GM08714 (cell line): ENCODE measurements around the gene TNFRSF1A.

Experiments used
- H3K4me3 ChIP-seq: fragments of 200-500 bp; sonication (Bioruptor generic); 2 replicates; pipeline ENCODE4 v1.5.1; 2014; ENCODE audit warnings: mild to moderate bottlenecking, low read length, inconsistent platforms
- ZNF274 ChIP-seq: IDR thresholded peaks from 2 replicates; pipeline ENCODE4 v1.6.1; 2012; ENCODE audit warnings: mild to moderate bottlenecking, low read depth, low read length

Gene TNFRSF1A

DNA sequence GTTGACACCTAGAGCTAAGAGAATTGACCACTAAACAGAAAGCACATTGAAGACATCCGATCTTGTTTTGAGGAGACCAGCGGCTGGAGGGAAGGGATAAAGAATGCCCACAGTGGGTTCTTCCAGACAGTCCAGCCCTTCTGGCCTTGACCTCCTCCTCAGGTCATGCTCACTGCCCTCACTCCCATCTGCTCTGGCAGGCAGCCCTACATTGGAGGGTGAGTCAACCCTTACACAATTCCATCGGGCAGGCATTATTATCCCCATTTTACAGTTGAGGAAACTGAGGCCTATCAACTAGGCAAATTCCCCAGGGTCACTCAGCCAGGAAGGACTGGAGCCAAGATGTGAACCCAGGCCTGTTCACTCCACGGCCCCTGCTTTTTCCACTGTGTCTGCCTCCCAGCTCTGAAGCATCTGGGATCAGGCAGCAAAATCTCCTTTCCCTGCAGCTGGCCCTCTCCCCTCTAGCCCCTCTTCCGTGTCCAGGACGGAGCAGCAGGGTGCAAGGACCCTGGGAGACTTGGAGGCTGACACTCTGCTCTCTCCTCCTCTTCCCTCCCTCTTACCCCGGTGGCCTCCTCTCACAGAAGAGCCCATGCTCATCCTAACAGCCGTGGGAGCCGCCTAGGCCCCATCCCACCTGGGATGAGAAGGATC, 28.2 kb upstream of the TNFRSF1A start:
- H3K4me3 ChIP-seq: no peak overlapping the region
- no peak for TF ChIP-seq ZNF274

DNA sequence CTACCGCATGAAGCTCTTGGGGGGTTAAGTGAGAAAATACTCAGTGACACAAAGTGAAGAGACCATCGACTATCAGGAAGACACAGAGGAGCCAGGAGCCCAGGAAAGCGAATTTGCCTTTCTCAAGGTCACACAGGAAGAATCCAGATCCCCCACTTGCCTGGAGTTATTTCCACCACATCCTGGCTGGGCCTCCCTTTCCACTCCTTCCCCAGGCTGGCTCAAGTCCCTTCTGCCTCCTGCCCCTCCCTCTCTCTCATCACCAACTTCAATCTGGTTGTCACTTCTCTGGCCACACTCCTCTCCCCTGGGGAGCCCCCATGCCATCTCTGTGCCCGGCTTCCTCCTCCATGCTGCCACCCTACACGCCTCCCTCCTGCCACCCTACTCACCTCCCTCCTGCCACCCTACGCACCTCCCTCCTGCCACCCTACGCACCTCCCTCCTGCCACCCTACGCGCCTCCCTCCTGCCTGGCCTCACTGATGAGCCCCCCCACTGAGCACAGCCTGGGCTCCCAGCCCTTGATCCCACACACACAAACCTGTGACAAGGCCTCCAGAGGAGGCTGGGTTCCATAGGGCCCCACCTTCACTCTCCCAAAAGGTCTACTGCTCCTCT, 27.1 kb upstream of the TNFRSF1A start:
- no peak for TF ChIP-seq ZNF274
- H3K4me3 ChIP-seq: no peak overlapping the region

DNA sequence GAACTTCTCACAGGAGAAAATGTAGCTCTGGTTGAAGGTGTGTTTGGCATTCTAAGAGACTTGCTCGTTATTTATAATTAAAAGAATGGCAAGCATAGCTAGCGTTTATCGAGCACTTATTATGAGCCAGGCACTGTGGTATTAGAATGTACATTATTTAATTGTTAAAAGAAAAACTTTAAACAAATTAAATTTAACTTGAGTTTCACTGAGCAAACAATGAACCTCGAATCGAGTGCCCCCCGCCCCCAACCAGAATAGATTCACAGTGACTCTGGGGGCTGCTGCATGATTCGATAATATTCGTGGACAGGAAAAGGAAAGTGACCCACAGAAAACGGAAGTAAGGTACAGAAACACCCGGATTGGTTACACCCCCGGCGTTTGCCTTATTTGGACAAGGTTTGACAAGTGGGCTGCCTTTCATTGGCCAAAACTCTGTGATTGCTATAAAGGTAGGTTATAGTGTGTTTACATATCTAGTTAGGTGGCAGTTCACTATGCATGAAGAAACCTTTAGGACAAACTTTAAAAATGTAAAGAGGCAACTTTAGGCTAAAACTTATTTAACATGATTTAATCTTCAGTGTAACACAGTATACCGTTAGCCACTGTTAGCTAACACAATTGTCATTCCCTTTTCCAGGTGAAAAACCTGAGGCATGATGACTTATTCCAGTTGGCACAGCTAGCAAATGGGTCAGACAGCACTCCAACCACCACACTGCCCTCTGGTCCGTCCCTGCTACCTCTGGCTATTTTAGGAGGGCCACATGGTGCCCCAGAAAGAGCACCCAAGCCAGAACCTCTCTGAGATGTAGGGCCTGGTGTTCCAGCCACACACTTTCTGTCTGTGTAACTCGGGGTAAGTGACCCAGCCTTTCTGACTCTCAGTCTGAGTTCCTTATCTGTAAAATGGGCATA, 26.4 kb upstream of the TNFRSF1A start:
- no peak overlapping the region for H3K4me3 ChIP-seq
- TF ChIP-seq ZNF274: no peak

GRCh38 chr12:6367065-6367968, 25.4 kb upstream of the TNFRSF1A start:
- TF ChIP-seq ZNF274: no peak
- H3K4me3 ChIP-seq: no peak overlapping the region

GRCh38 chr12:6364044-6364374, 22.1 kb upstream of the TNFRSF1A start:
- no peak for TF ChIP-seq ZNF274
- H3K4me3 ChIP-seq: peak overlapping the region; percentile 46; the same call in 1 of the 2 replicates

DNA sequence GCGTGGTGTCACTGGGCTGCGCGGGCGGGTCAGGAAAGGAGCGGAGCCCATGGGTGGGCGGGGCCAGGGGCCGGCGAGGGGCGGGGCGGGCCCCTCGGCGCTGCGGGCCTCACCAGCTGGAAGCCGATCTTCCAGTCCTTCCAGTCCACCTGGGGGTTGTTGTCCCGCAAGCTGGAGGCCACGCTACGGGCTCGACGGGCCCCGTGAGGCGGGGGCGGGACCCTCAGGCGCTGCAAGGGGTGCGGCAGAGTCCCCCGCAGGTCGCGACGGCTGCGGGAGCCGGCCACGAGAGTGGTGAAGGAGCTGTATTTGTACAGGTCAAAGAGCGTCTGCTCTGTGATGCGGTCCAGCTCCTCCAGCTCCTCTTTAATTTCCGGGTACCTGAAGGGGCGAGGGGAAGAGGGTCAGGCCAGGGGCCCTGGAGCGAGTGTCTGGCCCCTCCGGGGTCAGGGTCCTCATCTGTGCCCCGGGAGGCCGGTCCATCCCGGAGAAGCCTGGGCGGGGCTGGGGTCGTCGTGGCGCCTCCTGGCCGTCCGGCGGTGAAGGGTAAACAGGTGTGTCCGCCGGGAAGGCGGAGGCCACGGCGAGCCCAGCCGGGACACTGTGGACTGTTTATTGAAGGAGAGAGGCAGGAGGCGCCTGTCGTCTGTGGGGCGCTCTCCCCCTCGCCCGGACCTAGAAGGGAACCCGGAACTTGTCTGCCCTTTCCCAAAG, 21.6 kb upstream of the TNFRSF1A start:
- H3K4me3 ChIP-seq: peak overlapping the region; percentile 46; the same call in 1 of the 2 replicates
- TF ChIP-seq ZNF274: no peak

- no peak overlapping the region for H3K4me3 ChIP-seq
- TF ChIP-seq ZNF274: no peak
These were observed 21.1 kb upstream of the TNFRSF1A start for GRCh38 chr12:6363010-6363329.

- no peak for TF ChIP-seq ZNF274
- H3K4me3 ChIP-seq: no peak overlapping the region
These were observed 20.5 kb upstream of the TNFRSF1A start for GRCh38 chr12:6362403-6362802.

DNA sequence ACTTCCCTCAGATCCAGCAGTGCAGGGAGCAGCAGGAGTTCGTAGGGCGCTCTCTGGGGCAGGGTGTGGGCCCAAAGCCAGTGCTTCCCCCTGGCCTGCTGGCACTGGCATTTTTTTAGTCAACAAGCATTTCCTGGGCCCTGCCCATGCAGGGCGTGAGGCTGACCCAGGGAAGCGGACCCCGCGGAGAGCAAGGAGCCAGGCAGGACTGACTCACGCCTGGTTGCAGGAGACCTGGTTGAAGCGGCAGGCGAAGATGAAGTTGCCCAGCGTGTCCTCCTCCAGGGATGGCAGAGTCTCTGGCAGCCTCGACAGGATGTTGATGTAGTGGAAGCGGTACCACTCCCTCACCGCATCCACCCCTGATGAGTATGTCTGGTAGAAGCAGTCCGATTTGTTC, 20.0 kb upstream of the TNFRSF1A start:
- no peak overlapping the region for H3K4me3 ChIP-seq
- TF ChIP-seq ZNF274: no peak

DNA sequence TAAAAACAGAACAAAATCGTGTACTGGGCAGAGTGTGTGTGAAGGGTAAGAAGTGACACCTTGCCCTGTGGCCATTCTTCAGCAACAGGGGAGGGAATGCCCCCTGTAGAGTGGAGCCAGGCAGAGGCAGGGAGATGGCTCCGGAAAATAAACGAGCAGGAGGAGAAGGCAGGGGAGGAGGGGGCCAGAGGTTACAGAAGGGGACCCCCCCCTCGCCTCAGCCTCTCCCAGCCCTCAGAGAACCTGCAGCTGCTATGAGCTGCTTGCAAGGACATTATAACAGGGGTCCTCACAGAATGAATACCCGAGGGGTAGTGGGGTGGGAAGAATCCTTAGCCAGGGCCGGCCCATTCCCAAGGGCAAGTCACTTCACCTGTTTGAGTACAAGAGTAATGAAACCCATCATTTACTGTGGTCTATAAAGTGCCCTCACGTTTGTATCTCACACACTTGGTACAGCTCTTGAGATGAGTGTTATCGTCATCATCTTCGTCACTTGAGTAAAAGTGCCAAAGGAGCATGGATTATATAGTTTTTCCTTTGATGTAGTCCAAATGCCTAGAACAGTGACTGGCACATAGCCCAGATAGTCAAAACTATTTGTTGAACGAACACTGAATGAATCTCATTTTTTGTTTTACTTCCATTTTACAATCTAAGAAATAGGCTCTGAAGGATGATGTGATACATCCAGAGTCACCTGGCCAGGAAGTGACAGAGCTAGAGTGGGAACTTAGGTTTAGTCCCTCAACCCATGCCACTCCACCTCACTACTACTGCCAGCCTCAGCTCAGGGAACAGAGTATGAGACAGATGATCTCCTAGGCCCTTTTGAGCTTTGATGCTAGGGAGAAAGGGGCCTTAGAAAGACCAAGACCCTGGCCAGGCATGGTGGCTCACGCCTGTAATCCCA, 19.0 kb upstream of the TNFRSF1A start:
- TF ChIP-seq ZNF274: no peak
- no peak overlapping the region for H3K4me3 ChIP-seq

DNA sequence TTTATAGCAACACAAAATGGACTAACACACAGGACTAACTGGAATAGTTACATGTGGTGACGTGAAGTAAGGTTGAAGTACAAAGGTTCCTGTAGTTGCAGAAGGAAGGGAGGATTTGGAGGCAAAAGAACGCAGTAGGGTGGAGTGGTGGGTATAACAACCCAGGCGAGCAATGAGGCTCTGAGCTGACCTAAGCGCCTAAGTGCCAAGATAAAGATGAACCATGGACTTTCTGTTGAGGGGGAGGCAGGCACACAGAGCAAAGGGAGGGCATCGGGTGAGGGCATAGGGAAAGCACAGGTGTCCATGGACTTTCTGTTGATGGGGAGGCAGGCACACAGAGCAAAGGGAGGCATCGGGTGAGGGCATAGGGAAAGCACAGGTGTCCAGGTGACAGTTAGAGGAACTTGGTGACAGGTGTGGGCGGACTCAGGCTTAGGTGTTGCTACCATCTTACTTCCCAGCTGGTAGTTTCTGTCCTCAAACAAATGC, 18.2 kb upstream of the TNFRSF1A start:
- H3K4me3 ChIP-seq: no peak overlapping the region
- no peak for TF ChIP-seq ZNF274

DNA sequence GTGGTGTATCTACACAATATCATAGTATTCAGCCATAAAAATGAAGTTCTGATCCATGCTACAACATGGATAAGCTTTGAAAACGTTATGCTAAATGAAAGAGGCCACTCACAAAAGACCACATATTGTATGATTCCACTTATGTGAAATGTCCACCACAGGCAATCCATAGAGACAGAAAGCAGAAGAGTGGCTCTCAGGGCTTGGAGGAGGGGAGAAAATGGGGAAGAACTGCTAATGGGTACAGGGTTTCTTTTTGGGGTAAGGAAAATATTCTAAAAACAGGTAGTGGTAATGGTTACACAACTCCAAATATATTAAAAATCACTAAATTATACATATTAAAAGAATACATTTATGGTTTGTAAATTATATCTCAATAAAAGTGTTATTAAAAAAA, 17.0 kb upstream of the TNFRSF1A start:
- no peak overlapping the region for H3K4me3 ChIP-seq
- no peak for TF ChIP-seq ZNF274
